ENCODE results near the gene GLS.

GLS gene

GRCh38 chr2:190982262-190983034 lies 101.8 kb downstream of the GLS start:
- Histone ChIP-seq H3K36me3 (ENCODE audit: insufficient read depth, low read length) (peaks cover 70% of the 10 kb centered on the region), H3K9me2 (replicated peaks; ENCODE audit: low read depth, low read length) (no peaks in the 10 kb centered on the region), H3K27me3 (ENCODE audit: insufficient read depth, low read length, poor library complexity, severe bottlenecking) (no peaks in the 10 kb centered on the region), H3K79me2 (ENCODE audit: insufficient read depth, low read length) (no peaks in the 10 kb centered on the region), H2AFZ (ENCODE audit: low read length) (no peak overlapping the region), H3K9ac (ENCODE audit: low read depth, low read length, poor library complexity, severe bottlenecking) (no peak overlapping the region), H3K9me3 (ENCODE audit: insufficient read depth, low read depth, low read length) (no peaks in the 10 kb centered on the region), H3K4me3 (ENCODE audit: low read length, poor library complexity, severe bottlenecking) (no peak overlapping the region), H3K4me1 (ENCODE audit: insufficient read depth, low read length, poor library complexity, severe bottlenecking) (peaks cover 52% of the 10 kb centered on the region), H3F3A (ENCODE audit: low read depth) (0 out of 2 replicates have a peak, but pooled peaks cover 6% of the 10 kb centered on the region), H4K20me1 (ENCODE audit: insufficient read depth, low read length, poor library complexity, severe bottlenecking) (no peaks in the 10 kb centered on the region), H3K4me2 (ENCODE audit: low read depth, low read length, poor library complexity, severe bottlenecking) (no peak overlapping the region)
- TF ChIP-seq EZH2phosphoT487 (IDR thresholded peaks at IDR 0.05; ENCODE audit: borderline replicate concordance), result no peak
- no peak for TF ChIP-seq CTCF (conservative IDR thresholded peaks at IDR 0.05; ENCODE audit: low read length)

- Histone ChIP-seq H3K36me3 (ENCODE audit: insufficient read depth, low read length) (peaks cover 69% of the 10 kb centered on the region), H3K9ac (ENCODE audit: low read depth, low read length, poor library complexity, severe bottlenecking) (no peak overlapping the region), H3K4me1 (ENCODE audit: insufficient read depth, low read length, poor library complexity, severe bottlenecking) (peaks cover 39% of the 10 kb centered on the region), H3K4me3 (ENCODE audit: low read length, poor library complexity, severe bottlenecking) (no peak overlapping the region), H3K9me3 (ENCODE audit: insufficient read depth, low read depth, low read length) (no peaks in the 10 kb centered on the region), H2AFZ (ENCODE audit: low read length) (no peak overlapping the region), H3F3A (ENCODE audit: low read depth) (0 out of 2 replicates have a peak, but pooled peaks cover 5% of the 10 kb centered on the region), H3K4me2 (ENCODE audit: low read depth, low read length, poor library complexity, severe bottlenecking) (no peak overlapping the region), H3K9me2 (replicated peaks; ENCODE audit: low read depth, low read length) (no peaks in the 10 kb centered on the region), H3K27me3 (ENCODE audit: insufficient read depth, low read length, poor library complexity, severe bottlenecking) (no peaks in the 10 kb centered on the region), H3K79me2 (ENCODE audit: insufficient read depth, low read length) (no peaks in the 10 kb centered on the region), H4K20me1 (ENCODE audit: insufficient read depth, low read length, poor library complexity, severe bottlenecking) (no peaks in the 10 kb centered on the region)
- no peak for TF ChIP-seq EZH2phosphoT487 (IDR thresholded peaks at IDR 0.05; ENCODE audit: borderline replicate concordance)
- TF ChIP-seq CTCF (conservative IDR thresholded peaks at IDR 0.05; ENCODE audit: low read length), result no peak
Observed at GRCh38 chr2:190984595-190984994, 104.0 kb downstream of the GLS start.

- peak overlapping the region; percentile 58 for H3K4me2 ChIP-seq (ENCODE audit: low read depth, low read length, poor library complexity, severe bottlenecking)
Observed at GRCh38 chr2:190986221-190986953, 105.8 kb downstream of the GLS start.

More at GRCh38 chr2:190986221-190986953, 105.8 kb downstream of the GLS start:
- Histone ChIP-seq H3K9ac (ENCODE audit: low read depth, low read length, poor library complexity, severe bottlenecking) (peak overlapping the region; percentile 38), H3K4me3 (ENCODE audit: low read length, poor library complexity, severe bottlenecking) (peak overlapping the region; percentile 2), H3K4me1 (ENCODE audit: insufficient read depth, low read length, poor library complexity, severe bottlenecking) (peaks cover 21% of the 10 kb centered on the region), H3K27me3 (ENCODE audit: insufficient read depth, low read length, poor library complexity, severe bottlenecking) (no peaks in the 10 kb centered on the region), H3F3A (ENCODE audit: low read depth) (no peaks in the 10 kb centered on the region), H4K20me1 (ENCODE audit: insufficient read depth, low read length, poor library complexity, severe bottlenecking) (no peaks in the 10 kb centered on the region), H3K9me3 (ENCODE audit: insufficient read depth, low read depth, low read length) (no peaks in the 10 kb centered on the region), H2AFZ (ENCODE audit: low read length) (no peak overlapping the region), H3K79me2 (ENCODE audit: insufficient read depth, low read length) (no peaks in the 10 kb centered on the region), H3K9me2 (replicated peaks; ENCODE audit: low read depth, low read length) (no peaks in the 10 kb centered on the region), H3K36me3 (ENCODE audit: insufficient read depth, low read length) (peaks cover 84% of the 10 kb centered on the region)
- no peak for TF ChIP-seq CTCF (conservative IDR thresholded peaks at IDR 0.05; ENCODE audit: low read length)
- TF ChIP-seq EZH2phosphoT487 (IDR thresholded peaks at IDR 0.05; ENCODE audit: borderline replicate concordance), result no peak

Measured in Loucy (cell line).